AML-193 (cell line): Measurements from ENCODE around the gene SLC25A25.

Source experiments
- DNase-seq, 2 experiments: peaks; one replicate each; lab custom pipeline; 2025; lab: John Stamatoyannopoulos, UW

Gene SLC25A25

DNA sequence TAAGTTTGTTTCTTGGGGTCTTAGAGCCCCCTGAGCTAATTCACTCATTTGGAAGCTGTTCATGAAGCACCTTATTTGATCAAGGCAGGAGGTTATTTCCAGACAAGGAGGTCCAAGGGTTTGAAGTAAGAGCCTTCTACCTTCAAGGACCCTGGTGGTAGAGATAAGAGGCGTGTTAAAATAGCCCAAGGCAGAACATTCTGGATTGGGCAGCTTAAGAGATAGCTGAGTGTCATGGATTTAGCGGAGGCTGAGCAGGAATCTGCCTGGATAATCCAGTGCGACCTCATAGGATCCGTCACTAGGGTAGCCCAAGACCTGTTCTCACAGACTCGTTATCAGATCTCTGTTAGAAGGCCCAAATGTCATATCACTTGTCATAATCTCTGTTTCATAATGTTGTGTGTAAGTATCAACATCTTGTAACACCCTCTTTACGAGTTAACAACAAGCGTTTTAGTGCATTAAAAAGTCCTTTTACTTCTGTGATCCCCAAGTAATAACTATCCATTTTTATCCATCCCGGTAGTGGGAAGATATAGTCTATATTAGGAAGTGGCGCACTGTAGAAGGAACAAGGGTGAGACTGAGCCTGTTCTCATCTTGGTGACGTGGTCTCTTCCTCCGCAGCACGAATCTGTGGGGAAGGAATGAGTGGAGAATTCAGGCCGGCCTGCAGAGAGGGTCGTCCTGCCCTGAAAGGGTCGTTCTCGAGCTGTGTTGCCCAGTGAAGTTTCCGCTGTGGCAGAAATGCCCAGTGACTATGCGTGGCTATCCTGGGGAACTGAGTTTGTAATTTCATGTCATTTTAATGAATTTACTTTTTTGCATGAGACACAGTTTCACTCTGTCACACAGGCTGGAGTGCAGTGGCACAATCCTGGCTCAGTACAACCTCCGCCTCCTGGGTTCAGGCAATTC is 28.8 kb downstream of the SLC25A25 start:
- no peak for DNase-seq

DNA sequence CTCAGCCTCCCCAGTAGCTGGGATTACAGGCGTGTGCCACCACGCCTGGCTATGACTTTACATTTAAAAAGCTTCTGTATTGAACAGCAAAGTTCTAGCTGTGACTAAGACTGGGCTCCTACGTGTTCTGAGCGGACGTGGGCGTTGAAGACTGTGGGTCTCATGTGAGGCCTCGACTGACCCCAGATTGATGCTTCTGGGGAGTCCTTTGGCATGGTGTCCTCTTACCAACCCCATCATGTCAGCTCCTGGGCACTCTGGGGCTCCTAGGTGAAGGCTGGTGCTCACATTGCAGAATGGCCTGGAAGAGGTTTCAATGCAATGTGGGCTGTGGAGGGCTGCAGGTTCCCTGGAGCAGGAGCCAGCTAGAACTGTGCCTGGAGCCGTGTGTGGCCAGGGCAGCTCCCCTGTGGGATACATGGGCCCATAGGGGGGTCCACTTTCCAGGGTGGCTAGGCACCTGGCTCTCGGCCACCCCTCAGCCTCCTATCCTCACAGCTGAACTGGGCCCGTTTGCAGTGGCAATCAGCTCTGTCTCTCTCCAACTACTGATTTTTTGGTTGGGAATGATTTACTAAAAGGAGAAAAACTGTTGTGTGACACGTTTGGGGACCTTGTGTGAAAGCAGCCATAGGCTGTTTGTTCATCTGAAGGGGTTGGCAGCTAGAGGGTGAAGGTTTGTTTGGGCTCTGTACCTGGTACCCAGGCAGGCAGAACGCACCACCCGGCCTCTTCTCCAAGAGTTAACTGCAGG is 29.7 kb downstream of the SLC25A25 start:
- no peak for DNase-seq

DNA sequence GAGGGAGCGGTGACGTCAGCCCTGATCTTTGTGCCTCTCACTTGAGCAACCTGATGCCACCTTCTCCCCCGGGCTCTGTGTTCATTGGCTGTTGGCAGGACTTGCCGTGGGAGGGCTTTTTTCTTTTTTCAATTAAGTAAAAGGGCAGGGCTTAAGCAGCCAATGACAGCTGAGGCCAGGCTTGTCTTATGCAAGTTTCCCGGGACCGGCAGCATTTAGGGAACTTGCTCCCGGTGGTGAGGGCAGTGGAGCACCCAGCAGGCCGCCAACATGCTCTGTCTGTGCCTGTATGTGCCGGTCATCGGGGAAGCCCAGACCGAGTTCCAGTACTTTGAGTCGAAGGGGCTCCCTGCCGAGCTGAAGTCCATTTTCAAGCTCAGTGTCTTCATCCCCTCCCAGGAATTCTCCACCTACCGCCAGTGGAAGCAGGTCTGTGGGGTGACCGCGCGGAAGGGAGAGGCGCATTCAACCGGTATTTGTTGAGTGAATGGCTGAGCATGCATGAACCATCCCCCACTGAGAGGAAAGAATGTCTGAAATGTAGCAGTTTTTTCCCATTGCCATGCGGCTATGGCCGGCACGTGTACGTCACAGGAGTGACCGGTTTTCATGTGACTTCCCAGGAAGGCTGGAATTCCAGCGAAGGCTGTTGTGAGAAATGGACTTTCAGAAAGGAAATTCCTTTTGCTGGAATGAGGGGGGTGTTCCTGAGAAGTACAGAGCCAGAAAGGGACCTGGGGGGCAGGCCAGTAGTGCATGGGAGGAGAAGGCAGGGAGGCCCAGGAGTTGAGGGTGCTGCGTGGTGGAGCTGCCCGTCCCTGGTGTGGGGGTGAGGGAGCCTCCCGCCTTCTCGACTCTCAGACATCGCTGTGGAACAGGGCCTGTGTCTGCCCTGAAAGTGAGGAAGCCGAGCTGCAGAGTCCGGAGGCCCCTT is 30.5 kb downstream of the SLC25A25 start:
- peak in 1 of 2 experiments; percentile 1 for DNase-seq

DNA sequence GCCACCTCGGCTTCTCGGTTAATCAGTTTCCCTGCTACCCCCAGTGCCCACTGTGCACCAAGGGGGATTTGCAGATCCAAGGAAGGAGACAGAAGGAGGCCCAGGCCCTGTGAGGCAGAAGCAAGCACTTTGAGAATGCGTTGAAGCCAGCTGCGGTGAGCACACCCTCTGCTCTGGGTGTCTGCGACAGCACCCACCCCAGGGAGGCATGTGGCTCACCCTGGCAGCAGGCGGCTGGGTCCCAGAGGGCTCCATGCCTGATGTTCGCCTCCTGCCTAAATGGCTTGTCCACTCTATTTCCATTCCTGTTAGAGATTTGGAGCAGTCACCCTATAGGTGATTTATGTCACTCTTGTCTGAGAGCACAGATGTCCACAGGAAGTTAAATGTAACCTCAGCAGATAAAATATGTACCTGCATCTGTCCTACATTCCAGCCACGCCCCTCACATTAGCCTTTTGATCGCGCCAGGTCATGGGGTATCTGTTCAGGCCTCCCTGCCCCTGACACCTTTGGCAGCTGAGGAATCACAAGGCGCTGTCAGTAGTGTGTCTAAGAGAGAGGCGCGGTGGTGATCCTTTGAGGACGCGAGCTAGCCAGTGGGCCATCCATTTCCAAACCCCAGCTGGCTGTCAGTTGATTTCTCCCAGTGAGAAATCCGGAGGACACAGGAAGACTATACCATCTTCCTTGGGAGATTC is 31.3 kb downstream of the SLC25A25 start:
- no peak for DNase-seq

DNA sequence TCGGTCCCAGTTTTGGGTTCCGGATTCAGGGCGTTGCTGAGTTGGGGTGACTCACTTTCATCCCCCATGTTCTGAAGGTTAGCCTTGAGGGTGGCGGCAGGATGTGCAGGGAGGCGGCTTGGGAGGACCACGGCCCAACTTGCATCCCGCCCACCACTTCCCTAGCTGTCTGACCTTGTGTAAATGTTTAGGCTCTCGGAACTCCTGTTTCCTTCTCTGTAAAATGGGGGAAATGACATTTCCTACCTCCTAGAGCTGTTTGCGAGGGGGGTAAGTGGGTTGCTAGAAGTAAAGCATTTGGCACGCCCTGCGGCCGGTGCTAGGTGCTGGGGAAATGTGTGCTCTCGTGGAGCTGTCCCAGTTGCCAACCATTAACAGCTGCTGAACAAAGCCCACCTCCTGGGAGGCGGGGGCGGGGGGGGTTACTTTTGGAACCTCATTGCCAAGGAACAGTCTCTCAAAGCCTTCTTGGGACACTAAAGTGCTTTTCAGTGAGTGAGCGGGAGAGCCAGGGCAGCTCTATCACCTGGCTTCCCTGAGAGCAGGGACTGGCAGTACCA is 32.0 kb downstream of the SLC25A25 start:
- DNase-seq = no peak

DNA sequence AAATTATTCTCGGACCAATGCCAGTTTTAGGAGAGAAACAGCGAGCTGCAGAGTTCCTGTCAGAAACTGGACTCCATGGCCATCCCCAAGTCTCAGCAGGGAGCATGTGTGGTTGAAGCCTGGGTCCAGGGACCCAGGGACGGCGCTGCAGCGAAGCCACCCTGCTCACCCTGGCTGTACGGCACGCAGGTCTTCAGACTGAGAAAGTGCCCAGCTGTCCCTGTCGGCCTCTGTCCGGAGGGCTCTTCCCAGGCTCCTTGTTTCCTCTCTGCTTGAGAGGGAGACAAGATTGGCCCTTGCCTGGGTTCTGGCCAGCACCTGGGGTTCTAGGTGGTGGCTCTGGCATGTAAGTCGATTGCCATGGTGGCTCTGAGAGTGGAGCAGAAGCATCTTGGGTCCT is 32.5 kb downstream of the SLC25A25 start:
- no peak for DNase-seq

DNA sequence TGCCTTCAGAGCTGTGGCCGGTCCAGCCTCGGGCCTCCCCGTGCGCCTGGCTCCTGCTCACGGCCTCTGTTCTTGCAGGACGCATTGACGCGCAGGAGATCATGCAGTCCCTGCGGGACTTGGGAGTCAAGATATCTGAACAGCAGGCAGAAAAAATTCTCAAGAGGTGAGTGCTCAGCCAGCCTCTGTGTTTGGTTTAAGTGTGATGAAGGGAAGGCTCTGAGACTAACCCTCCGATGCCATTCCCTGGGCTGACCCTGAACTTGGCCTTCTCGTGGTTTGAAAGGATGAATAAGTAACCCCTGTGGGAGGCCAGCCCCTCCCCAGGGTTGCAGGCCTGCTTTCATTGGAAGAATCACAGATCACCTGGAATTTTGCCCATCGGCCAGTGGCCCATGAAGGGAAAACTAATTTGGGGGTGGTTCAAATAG is 33.2 kb downstream of the SLC25A25 start:
- DNase-seq = no peak

DNA sequence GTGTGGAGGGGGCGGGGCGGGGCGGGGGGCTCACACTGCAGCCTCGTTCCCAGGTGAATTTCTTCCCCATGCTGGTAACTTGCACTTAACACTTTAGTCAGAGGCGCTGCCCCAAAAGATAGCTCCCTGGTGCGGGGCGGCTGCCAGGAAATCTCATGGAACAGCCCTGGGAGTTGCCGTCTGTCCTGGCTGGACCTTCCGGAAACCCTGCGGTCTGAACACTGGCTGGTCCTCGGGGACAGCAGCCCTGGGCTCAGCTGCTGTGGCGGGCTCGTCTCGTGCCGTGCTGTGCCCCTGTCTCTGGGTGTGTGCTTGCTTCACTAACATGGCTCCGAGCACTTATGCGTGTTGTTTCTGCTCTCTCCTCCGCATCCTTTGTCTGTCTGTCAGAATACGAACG is 33.7 kb downstream of the SLC25A25 start:
- no peak for DNase-seq

DNA sequence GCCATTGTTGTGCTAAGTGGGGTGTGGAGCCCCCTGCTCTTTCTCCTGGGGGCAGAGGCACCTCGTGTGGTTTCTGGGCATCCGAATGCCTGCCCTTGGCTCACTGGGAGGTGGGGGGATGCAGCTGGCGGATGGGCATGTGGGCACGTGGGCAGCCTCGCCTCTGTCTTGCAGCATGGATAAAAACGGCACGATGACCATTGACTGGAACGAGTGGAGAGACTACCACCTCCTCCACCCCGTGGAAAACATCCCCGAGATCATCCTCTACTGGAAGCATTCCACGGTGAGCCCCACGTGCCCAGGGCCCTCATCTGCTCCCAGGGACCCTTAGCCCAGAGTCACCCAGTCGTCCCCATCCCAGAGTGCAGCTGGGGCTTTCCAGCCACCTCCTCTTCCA is 34.2 kb downstream of the SLC25A25 start:
- DNase-seq = no peak

DNA sequence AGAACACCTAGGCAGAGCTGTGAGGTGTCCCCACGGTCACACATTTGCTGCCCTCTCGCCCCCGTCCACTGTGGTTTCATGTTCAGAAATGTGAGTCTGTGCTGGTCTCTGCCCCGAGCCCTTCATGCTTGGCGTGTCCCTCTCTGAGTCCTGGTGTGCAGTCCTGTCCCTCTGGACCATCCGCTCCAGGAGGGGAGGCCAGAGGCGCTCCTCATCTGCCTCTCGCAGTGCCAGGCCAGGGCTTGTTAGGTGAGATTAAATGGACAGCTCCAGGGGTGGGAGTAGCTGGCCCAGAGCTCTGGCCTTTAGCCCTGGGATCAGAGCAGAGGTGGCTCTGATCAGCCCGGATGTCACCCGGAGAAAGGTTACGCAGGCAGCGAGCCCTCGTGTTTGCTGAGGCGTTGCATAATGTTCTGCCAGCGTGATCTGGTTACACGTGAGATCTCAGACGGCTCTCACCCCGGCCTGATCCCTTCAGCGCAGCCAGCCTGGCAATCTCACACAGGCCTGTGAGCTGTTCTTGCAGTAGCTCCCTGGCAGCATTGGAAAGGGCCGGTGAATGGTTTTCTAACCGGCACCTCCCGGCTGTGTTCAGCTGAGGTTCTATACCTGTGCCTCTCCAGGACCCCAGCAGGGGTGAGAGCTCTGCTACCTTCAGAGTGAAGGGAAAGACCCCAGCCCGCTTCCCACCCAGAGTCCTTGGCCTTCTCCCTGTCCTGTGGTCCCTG is 35.0 kb downstream of the SLC25A25 start:
- DNase-seq = no peak

DNA sequence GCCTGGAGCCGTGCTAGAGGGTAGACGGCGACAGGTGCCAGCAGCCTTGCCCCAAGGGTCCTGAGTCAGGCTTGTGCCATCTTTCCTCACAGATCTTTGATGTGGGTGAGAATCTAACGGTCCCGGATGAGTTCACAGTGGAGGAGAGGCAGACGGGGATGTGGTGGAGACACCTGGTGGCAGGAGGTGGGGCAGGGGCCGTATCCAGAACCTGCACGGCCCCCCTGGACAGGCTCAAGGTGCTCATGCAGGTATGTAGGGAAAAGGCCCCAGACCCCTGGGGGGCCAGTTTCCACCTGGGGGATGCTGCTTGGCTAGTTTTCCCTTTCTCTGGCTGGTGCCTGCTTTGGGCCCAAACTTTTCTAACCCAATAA is 35.5 kb downstream of the SLC25A25 start:
- DNase-seq = no peak

DNA sequence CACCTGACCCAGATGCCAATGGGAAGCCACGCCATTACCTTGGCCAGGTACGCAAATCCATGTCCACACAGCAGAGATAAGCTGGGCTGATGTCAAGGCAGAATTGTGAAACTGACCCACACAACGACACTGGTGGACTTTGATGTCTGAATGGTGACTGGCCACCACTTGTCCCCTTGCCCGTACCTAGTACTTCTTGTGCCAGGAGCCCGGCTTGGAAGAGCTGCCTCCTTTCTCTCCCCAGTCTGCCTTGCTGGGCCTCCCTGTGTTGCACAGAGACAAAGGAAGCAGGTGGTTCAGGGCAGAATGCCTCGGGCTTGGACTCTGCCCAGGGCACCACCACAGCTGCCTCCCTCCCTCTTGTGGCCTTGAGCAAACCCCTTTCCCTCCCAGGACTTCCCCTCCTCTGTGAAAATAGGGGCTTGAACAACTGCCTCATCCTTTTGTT is 36.2 kb downstream of the SLC25A25 start:
- DNase-seq = no peak

DNA sequence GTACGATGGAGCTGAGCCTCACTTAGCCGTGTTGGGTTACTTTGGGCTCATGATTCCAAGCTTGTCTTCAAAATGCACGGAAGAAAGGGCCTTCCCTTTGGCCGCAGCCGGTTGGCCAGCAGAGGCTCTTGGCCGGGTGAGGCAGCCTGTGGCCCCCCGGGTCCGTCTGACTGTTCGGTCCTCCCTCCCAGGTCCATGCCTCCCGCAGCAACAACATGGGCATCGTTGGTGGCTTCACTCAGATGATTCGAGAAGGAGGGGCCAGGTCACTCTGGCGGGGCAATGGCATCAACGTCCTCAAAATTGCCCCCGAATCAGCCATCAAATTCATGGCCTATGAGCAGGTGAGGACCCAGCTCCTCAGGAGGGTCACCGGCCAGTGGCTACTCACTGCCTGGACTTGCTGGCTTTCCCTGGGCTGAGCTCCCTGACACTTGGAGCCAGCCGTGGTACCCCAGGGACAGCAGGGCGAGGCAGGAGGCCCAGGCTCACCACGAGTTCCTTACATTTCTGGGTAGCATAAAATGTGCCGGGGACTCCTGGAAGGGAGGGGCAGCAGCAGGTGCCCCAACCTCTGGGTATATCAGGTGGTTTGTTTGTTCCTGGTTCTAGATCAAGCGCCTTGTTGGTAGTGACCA is 37.6 kb downstream of the SLC25A25 start:
- DNase-seq = no peak

DNA sequence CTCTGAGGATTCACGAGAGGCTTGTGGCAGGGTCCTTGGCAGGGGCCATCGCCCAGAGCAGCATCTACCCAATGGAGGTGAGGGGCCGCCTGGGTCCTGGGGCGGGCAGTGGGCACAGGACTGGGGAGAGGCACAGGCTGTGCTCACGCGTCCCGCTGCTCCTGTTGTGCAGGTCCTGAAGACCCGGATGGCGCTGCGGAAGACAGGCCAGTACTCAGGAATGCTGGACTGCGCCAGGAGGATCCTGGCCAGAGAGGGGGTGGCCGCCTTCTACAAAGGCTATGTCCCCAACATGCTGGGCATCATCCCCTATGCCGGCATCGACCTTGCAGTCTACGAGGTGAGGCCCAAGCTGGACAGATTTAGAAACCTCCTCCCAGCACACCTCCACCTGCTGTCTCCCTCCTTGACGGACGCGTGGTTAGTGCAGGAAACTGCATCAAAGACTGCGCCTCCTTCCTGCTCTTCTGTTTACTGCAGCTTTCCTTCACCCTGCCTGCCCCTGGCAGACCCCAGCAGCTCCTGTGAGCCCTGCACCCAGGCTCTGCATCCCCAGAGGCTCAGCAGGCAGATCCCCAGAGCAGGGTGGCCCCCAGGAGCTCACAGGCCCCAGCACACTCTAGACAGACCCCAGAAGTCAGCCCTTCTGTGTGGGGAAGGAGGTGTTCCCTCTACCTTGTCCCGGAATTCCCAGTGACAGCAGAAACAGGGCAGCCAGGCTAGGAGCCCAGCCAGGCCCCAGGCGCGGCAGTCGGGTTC is 38.3 kb downstream of the SLC25A25 start:
- DNase-seq = no peak

DNA sequence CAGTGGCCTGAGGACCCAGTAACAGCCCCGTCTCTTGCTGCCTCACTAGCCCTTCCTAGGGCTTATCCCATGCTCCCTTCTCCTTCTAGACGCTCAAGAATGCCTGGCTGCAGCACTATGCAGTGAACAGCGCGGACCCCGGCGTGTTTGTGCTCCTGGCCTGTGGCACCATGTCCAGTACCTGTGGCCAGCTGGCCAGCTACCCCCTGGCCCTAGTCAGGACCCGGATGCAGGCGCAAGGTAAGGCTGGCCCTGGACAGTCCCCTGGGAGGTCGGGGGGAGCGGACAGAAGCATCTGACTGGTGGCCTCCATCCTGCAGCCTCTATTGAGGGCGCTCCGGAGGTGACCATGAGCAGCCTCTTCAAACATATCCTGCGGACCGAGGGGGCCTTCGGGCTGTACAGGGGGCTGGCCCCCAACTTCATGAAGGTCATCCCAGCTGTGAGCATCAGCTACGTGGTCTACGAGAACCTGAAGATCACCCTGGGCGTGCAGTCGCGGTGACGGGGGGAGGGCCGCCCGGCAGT is 39.0 kb downstream of the SLC25A25 start:
- DNase-seq = no peak

DNA sequence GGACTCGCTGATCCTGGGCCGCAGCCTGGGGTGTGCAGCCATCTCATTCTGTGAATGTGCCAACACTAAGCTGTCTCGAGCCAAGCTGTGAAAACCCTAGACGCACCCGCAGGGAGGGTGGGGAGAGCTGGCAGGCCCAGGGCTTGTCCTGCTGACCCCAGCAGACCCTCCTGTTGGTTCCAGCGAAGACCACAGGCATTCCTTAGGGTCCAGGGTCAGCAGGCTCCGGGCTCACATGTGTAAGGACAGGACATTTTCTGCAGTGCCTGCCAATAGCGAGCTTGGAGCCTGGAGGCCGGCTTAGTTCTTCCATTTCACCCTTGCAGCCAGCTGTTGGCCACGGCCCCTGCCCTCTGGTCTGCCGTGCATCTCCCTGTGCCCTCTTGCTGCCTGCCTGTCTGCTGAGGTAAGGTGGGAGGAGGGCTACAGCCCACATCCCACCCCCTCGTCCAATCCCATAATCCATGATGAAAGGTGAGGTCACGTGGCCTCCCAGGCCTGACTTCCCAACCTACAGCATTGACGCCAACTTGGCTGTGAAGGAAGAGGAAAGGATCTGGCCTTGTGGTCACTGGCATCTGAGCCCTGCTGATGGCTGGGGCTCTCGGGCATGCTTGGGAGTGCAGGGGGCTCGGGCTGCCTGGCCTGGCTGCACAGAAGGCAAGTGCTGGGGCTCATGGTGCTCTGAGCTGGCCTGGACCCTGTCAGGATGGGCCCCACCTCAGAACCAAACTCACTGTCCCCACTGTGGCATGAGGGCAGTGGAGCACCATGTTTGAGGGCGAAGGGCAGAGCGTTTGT is 39.6 kb downstream of the SLC25A25 start:
- no peak for DNase-seq

DNA sequence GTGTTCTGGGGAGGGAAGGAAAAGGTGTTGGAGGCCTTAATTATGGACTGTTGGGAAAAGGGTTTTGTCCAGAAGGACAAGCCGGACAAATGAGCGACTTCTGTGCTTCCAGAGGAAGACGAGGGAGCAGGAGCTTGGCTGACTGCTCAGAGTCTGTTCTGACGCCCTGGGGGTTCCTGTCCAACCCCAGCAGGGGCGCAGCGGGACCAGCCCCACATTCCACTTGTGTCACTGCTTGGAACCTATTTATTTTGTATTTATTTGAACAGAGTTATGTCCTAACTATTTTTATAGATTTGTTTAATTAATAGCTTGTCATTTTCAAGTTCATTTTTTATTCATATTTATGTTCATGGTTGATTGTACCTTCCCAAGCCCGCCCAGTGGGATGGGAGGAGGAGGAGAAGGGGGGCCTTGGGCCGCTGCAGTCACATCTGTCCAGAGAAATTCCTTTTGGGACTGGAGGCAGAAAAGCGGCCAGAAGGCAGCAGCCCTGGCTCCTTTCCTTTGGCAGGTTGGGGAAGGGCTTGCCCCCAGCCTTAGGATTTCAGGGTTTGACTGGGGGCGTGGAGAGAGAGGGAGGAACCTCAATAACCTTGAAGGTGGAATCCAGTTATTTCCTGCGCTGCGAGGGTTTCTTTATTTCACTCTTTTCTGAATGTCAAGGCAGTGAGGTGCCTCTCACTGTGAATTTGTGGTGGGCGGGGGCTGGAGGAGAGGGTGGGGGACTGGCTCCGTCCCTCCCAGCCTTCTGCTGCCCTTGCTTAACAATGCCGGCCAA is 40.4 kb downstream of the SLC25A25 start:
- no peak for DNase-seq
